Heart right ventricle (tissue), 16 donors: Measurements from ENCODE around the gene LCN15. TPM values are rescaled to one million over a fixed set of nuclear protein-coding genes. Genes with fewer than 3 reads are reported as not detected.

Experiments
- ATAC-seq, 8 donors: fragments of 200-7000 bp; cut with Tn5 transposase; one replicate each; pipeline ENCODE4 v1.9.1; 2020; ENCODE audit warnings: mild to moderate bottlenecking in 8 of 8, moderate library complexity in 8 of 8, moderate number of reproducible peaks in 1 of 8
- DNase-seq, 2 donors: peaks; one replicate each; pipeline ENCODE4 v3.0.0-alpha.2; 2020
- H3K27ac ChIP-seq, 10 donors: fragments of 200-600 bp; sonication (generic) in 2 of 10; one replicate each; pipeline versions ENCODE4 v1.5.0 to v1.8.0; 2020 to 2022; ENCODE audit warnings: mild to moderate bottlenecking in 3 of 10
- H3K27me3 ChIP-seq, 7 donors: fragments of 200-600 bp; one replicate each; pipeline ENCODE4 v1.8.0; 2021 to 2022; ENCODE audit warnings: mild to moderate bottlenecking in 2 of 7
- H3K36me3 ChIP-seq, 9 donors: fragments of 200-600 bp; sonication (generic) in 1 of 9; one replicate each; pipeline versions ENCODE4 v1.5.0 to v1.8.0; 2020 to 2022; ENCODE audit warnings: mild to moderate bottlenecking in 2 of 9
- H3K4me1 ChIP-seq, 9 donors: fragments of 200-600 bp; sonication (generic) in 1 of 9; one replicate each; pipeline versions ENCODE4 v1.5.0 to v1.8.0; 2020 to 2022; ENCODE audit warnings: mild to moderate bottlenecking in 4 of 9
- H3K4me3 ChIP-seq, 10 donors: fragments of 200-600 bp; sonication (generic) in 2 of 10; one replicate each; pipeline versions ENCODE4 v1.5.0 to v1.8.0; 2020 to 2022; ENCODE audit warnings: mild to moderate bottlenecking in 7 of 10, moderate library complexity in 2 of 10
- H3K9me3 ChIP-seq, 11 donors: fragments of 200-600 bp in 10 of 11; sonication (generic) in 2 of 11; one replicate each; pipeline versions ENCODE4 v1.5.0 to v1.8.0; 2013 to 2022; ENCODE audit warnings: mild to moderate bottlenecking in 2 of 11, control low read depth in 1 of 11, moderate library complexity in 1 of 11
- WGBS, 2 donors: extraction: QIAGEN DNeasy Blood & Tissue Kit; methylation state at CpG; one replicate each; pipeline ENCODE4 v1.1.7; 2013; ENCODE audit warnings: inconsistent platforms in 1 of 2; 5-methylcytosine and 5-hydroxymethylcytosine counted together
- intact Hi-C, 10 donors: fragments of 100-400 bp; cut with DNase I; formaldehyde crosslinking; loops; one replicate each; pipeline versions ENCODE4 v1.11.1 to v1.14.2; 2022
- polyA plus RNA-seq, 2 donors: library from polyadenylated mRNA; stranded (reverse); fragments of 200-250 nt; gene quantifications; one replicate each; pipeline ENCODE4 v1.2.3, GENCODE V29; 2013
- total RNA-seq, 10 donors: library from RNA; stranded (reverse); fragmentation: NEBNext Ultra II Directional in 3 of 10; extraction: Animal tissue kit (Norgen Biotek cat#: 25700) in 3 of 10; gene quantifications; one replicate each; pipeline versions ENCODE4 v1.2.1 to v1.2.4, GENCODE V29; 2021 to 2023
- TF ChIP-seq, protein P1 (sequence below), 9 donors: fragments of 200-600 bp; sonication (generic) in 2 of 9; IDR thresholded peaks; one replicate each; pipeline versions ENCODE4 v1.5.0 to v1.8.0; 2021 to 2022; ENCODE audit warnings: antibody characterized with exemption in 9 of 9, mild to moderate bottlenecking in 5 of 9, moderate library complexity in 1 of 9
- donor health status: Arrhythmogenic right ventricular cardiomyopathy.
- donor health status: ischemic (EF 13 %, LVEDD 7.1; RV severe dilation, severe dysfunction).
- donor health status: healthy with polysubstance abuse.
- donor health status: DM: no; HTN: yes; CAD: no.
- donor health status: DM: no; HTN: no; CAD: no.
- donor health status: ischemic (EF 25% LVEDD 6.9; RV normal size, moderate dysfunction).
- donor health status: ischemic (EF 25% LVEDD 5.7; RV mildly dilated, moderate dysfunction).
- donor health status: healthy.
- donor health status: DM: yes; HTN: yes; CAD: no.
- donor health status: Ischemic cardiomyopathy.
- donor health status: ischemic (EF 35%, LVEDD 5.7; RV mildly dilated, moderate dysfunction).
- donor health status: nonischemic (EF 11% LVEDD 7.7; RV severe dilation, severe dysfunction).
- donor health status: DM: yes; HTN: yes; CAD: no.
- donor health status: PGD.
- donor health status: ischemic (EF 29% LVEDD 5.4; RV normal size, mild dysfunction).
- donor health status: nonischemic (EF 23%, LVEDD 6.1; RV moderate dilation, normal function).

The LCN15 gene
- total and polyA plus RNA-seq, 12 donors, result 0.85 to 20.1 (median 1.3) TPM; not detected in 7

DNA sequence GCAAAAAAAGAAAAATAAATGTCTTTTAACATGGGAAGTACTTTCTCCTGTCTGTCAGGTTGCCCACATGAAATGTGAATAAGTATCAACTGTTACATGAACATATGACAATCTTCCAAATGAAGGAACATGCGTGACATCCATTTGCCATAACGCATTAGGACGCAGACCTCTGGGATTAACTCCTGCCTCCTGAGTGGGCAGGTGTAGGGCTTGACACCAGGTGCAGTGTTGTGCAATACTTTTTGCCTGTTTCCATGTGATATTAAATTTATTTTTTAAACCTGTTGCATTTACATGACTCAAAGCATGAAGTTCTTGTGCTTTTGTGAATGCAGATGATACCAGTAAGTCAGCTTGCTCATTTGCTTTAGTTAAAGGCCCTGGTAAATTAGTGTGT, 18.1 kb upstream of the LCN15 start:
- no peaks in the 10 kb centered on the region for H3K9me3 ChIP-seq
- H3K4me1 ChIP-seq, result peaks cover 0 to 5% (median under 1%) of the 10 kb centered on the region in 9 donors
- no peaks in the 10 kb centered on the region for H3K36me3 ChIP-seq
- no peak overlapping the region for H3K4me3 ChIP-seq
- no peak for ATAC-seq
- TF ChIP-seq, protein P1, sequence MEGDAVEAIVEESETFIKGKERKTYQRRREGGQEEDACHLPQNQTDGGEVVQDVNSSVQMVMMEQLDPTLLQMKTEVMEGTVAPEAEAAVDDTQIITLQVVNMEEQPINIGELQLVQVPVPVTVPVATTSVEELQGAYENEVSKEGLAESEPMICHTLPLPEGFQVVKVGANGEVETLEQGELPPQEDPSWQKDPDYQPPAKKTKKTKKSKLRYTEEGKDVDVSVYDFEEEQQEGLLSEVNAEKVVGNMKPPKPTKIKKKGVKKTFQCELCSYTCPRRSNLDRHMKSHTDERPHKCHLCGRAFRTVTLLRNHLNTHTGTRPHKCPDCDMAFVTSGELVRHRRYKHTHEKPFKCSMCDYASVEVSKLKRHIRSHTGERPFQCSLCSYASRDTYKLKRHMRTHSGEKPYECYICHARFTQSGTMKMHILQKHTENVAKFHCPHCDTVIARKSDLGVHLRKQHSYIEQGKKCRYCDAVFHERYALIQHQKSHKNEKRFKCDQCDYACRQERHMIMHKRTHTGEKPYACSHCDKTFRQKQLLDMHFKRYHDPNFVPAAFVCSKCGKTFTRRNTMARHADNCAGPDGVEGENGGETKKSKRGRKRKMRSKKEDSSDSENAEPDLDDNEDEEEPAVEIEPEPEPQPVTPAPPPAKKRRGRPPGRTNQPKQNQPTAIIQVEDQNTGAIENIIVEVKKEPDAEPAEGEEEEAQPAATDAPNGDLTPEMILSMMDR (IDR thresholded peaks at IDR 0.05), result no peak
- DNase-seq, result no peak
- intact Hi-C loops, result loop anchor here in 2 of 10 donors (10.0 kb wide), 2 partner anchors 282 to 452 kb away; partner anchors contain the start of gene SLC34A3 (in 1 of the 2)
- H3K27me3 ChIP-seq, result no peaks in the 10 kb centered on the region
- 96 to 99% methylated on average over 3 of the region's 3 CpGs for WGBS, 2 donors
- H3K27ac ChIP-seq, result no peak overlapping the region

DNA sequence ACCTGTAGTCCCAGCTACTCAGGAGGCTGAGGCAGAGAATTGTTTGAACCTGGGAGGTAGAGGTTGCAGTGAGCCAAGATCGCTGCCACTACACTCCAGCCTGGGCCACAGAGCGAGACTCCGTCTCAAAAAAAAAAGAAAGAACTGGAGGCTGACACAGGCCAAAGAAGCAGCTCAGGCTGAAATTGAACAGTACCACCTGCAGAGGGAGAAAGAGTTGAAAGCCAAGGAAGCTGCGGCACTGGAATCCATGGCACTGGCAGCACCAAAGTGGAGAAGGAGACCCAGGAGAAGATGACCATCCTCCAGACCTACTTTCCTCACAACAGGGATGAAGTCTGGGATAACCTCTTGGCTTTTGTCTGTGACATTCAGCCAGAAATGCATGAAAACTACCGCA, 15.5 kb upstream of the LCN15 start:
- TF ChIP-seq, protein P1 (IDR thresholded peaks at IDR 0.05), result no peak
- Histone ChIP-seq H3K27ac (no peak overlapping the region), H3K4me3 (no peak overlapping the region), H3K4me1 (no peaks in the 10 kb centered on the region), H3K36me3 (no peaks in the 10 kb centered on the region), H3K9me3 (no peaks in the 10 kb centered on the region), H3K27me3 (no peaks in the 10 kb centered on the region)
- DNase-seq (no peak), ATAC-seq (no peak)
- intact Hi-C loops, result loop anchor here in 2 of 10 donors (10.0 kb wide), 2 partner anchors 285 to 455 kb away; partner anchors contain the start of gene SLC34A3 (in 1 of the 2)
- WGBS, 2 donors, result 74 to 76% methylated on average over 5 of the region's 5 CpGs

GRCh38 chr9:136777359-136777758, 13.0 kb upstream of the LCN15 start:
- Histone ChIP-seq H3K9me3 (peaks cover 0 to 12% (median 0%) of the 10 kb centered on the region in 11 donors), H3K4me1 (no peaks in the 10 kb centered on the region), H3K27ac (no peak overlapping the region), H3K4me3 (no peak overlapping the region), H3K27me3 (no peaks in the 10 kb centered on the region), H3K36me3 (no peaks in the 10 kb centered on the region)
- intact Hi-C loops, result no loop called here
- TF ChIP-seq, protein P1 (IDR thresholded peaks at IDR 0.05), result no peak
- ATAC-seq, result no peak
- 78 to 85% methylated on average over 14 of the region's 14 CpGs for WGBS, 2 donors
- DNase-seq, result no peak

DNA sequence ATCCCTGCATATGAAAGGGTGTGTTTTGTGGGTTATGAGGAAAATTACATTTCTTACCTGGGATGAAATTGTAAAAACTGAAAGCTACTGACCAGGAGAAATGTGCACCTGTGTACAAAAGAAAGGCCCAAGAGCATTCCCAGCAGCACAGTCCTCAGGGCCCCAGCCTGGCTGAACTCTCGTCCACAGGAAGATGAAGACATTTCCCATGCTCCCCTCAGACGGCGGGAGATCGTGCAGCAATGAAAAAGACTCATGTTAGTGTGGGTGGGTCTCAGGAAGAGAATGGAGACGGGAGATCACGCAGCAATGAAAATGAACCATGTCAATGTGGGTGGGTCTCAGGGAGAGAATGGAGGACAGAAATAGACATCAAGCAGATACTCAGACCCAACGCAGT, 12.6 kb upstream of the LCN15 start:
- Histone ChIP-seq H3K36me3 (no peaks in the 10 kb centered on the region), H3K27ac (no peak overlapping the region), H3K4me3 (no peak overlapping the region), H3K27me3 (no peaks in the 10 kb centered on the region), H3K4me1 (no peaks in the 10 kb centered on the region), H3K9me3 (peaks cover 0 to 12% (median 0%) of the 10 kb centered on the region in 11 donors)
- 40 to 50% methylated on average over 7 of the region's 7 CpGs for WGBS, 2 donors
- intact Hi-C loops, result no loop called here
- no peak for DNase-seq
- TF ChIP-seq, protein P1 (IDR thresholded peaks at IDR 0.05), result no peak
- ATAC-seq, result no peak
